CD4-positive, alpha-beta T cell treated with Interleukin-21 for 1 hour (primary cell): Measurements from ENCODE around the gene TP53BP1.

Source experiments
- DNase-seq: peaks from one replicate; pipeline ENCODE4 v3.0.0-alpha.2; 2020

TP53BP1 gene

GRCh38 chr15:43483297-43484128, 9.4 kb downstream of the TP53BP1 start:
- peak; percentile 40 for DNase-seq

DNA sequence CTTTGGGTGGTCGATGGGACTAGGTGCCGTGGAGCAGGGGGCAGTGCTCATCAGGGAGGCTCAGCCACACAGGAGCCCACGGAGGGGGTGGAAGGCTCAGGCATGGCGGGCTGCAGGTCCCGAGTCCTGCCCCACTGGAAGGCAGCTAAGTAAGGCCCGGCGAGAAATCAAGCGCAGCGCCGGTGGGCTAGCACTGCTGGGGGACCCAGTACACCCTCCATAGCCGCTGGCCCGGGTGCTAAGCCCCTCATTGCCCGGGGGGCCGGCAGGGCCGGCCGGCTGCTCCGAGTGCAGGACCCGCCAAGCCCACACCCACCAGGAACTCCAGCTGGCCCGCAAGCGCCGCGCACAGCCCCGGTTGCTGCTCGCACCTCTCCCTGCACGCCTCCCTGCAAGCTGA, 19.1 kb downstream of the TP53BP1 start:
- DNase-seq: no peak

DNA sequence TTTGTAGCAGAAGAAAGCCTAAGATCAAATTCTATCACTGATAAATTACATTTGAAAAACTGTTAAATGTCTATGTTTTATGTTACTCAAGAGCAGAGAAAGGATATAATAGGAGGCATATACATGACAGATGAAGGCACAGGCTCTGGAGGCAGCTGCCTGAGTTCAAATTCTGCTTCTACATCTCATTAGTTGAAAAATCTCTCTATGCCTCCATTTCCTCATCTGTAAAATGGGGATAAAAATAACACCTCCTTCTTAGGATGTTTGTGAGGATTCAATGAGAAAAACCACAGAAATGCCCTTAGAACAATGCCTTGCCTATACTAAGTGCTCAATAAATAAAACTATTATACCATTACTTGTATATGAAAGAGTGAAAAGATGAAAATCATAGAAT, 21.0 kb downstream of the TP53BP1 start:
- no peak for DNase-seq

DNA sequence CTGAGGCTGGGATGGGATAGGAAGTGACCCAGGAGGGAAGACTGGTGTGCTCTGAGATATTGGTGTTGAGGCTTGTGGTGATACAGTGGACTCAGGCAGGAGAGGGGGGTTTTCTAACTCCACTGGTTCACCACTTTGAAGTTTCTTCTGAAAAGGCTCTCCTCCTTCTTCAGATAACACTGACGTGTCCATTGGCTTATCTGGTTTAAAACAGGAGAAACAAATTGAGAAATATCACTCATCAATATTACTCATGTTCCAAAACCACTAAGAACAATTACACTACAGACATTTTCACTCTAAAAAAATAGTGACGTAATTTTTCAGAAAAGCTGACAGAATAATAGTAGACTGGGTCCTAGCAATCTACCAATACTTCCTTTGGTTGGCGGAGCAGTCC, 23.1 kb downstream of the TP53BP1 start:
- no peak for DNase-seq

DNA sequence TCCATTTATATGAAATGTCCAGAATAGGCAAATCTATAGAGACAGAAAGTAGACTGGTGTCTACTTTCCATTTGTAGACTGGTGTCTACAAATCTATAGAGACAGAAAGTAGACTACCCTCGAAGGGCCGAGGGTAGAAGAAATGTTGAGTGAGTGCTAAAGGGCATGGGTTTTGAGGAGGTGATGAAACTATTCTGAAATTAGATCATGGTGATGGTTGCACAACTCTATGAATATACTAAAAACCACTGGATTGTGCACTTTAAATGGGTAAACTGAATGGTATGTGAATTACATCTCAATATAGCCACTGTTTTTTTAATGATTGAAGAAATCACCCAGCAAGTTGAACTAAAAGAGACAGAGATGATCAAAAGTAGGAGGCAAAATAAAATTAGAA, 27.9 kb downstream of the TP53BP1 start:
- no peak for DNase-seq

GRCh38 chr15:43463998-43464397, 29.0 kb downstream of the TP53BP1 start:
- no peak for DNase-seq

DNA sequence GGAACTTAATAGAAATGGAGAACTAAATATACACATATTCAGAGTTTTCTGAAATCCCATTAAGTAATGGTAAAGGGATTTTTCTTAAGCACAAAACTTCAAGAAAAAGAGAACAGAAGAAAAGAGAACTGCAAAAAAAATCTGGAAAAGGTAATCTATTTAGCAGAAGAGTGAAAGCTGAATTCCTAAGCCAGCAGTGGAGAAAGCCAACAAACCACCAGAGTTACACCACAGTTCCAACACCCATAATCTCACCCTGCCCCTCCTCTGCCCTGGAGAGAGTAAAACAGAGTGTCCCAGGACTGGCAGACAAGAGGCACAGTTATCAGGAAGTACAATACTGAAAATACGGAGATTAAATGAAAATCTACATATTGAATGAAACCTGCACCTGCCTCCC, 29.4 kb downstream of the TP53BP1 start:
- no peak for DNase-seq

GRCh38 chr15:43449981-43450380, 43.0 kb downstream of the TP53BP1 start:
- DNase-seq: no peak

DNA sequence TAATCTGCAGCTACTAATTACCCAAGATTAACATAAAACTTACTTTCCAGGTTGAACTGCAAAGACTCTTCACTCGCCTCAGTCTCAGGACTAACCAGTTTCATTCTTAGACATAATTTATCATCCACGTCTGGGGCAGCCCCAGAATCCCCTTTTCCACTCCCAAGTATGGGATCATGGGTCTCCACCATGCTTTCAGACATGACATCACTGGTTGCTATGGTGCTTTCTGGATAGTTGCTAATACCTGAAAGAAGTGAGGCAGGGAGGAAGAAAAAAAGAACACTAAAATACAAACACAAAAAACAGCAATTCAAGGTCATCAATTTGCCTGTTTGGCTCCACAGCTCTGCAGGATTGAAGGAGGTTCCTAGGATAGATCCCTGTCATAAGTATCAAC, 46.6 kb downstream of the TP53BP1 start:
- DNase-seq: no peak

GRCh38 chr15:43441316-43441715, 51.6 kb downstream of the TP53BP1 start:
- DNase-seq: no peak

- peak; percentile 46 for DNase-seq
Measured at GRCh38 chr15:43440721-43441281, 52.2 kb downstream of the TP53BP1 start.

- DNase-seq: no peak
Measured at GRCh38 chr15:43439268-43439667, 53.7 kb downstream of the TP53BP1 start.

DNA sequence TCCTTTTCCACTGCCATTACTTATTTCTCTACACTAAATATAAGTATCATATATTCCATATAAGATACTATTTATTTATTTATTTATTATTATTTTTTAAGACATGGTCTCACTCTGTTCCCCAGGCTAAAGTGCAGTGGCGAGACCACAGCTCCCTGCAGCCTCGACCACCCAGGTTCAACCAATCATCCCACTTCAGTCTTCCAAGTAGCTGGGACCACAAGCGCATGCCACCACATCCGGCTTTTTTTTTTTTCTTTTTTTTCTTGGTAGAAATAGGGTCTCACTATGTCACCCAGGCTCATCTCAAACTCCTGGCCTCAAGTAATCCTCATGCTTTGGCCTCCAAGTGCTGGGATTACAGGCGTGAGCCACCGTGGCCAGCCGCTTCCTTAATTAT, 56.6 kb downstream of the TP53BP1 start:
- DNase-seq: no peak

DNA sequence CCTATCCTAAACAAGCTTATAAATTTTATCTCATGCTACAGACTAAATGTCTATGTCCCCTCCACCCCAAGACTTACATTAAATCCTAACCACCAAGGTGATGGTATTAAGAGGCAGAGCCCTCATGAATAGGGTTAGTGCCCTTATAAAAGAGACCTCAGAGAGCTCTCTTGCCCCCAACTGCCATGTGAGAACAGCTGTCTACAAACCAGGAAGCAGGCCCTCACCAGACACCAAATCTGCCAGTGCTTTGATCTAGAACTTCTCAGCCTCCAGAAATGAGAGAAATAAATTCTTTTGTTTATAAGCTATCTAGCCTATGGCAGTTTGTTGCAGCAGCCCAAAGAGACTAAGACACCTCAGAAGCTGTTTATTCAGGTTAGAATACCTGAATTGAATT, 58.5 kb downstream of the TP53BP1 start:
- no peak for DNase-seq

- DNase-seq: no peak
Measured at GRCh38 chr15:43433661-43434303, 59.2 kb downstream of the TP53BP1 start.

DNA sequence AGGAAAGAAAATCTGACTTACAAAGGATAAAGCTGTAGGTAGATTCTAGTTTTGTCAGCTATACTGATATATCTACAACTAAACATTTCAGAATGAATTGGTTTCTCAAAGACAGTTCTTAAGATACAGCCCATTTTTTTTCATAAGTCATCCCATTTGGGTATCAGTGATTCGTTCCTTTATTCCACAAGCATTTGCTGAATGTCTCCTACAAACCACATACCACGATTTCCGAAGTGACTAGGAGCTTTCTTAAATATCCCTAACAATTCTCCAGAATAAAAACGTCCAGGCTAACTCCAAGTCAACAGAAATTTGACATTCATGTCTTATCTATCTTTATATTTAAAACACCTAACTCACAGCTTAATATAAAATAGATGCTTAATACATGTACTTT, 59.8 kb downstream of the TP53BP1 start:
- no peak for DNase-seq

DNA sequence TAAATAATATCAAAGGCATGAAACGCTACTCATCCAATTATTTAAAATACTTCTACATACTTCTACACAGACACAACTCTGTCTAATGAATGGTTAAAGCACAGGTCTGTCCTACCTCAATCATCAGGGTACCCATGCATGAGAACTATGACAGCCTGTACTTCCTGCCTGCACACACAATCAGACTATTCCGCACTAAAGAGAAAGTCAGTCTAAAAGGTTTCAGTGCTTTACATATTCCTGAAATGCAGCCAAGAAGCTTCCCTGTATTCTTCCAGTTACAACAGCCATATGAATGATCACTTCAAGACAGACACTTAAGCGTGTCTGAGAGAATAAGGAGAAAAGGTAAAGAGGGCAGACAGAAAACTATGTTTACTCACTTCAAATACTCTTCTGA, 63.3 kb downstream of the TP53BP1 start:
- DNase-seq: no peak

- no peak for DNase-seq
Measured at GRCh38 chr15:43423793-43424192, 69.2 kb downstream of the TP53BP1 start.

GRCh38 chr15:43420876-43421275, 72.1 kb downstream of the TP53BP1 start:
- DNase-seq: no peak

DNA sequence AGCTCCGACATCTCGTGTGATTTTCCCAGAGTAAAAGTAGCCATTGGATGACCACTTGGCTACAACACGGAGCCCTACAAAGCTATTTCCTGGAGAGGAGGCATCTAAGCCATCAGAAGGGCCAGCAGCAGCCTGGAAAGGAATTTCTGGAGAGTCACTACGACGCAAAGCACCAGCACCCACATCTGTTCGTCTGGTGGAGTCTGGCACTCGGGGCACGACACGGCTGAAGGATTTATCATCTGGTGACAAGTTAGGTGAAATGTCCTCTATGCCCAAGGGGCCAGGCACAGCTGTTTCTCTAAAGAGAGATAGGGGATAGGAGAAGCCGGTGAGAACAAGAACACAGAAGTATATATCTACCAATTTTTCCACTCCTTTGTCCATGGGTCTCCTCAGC, 72.5 kb downstream of the TP53BP1 start:
- DNase-seq: no peak

DNA sequence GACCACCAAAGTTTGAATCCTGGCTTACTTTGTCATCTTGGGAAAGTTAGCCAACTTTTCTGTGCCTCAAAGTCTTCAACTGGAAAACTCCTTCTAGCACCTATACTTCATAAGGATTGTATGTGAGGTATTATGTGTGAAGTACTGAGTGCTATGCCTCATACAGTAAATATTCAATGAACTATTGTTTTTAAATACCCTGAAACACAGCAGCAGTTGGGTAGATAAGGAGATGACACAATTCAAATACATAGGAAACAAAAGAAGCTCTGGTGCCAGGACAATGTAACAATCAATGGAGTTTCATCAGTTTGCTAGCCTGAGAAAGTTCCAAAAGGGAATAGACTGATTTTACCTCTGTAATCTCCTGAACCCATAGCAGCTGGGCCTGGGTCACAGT, 78.8 kb downstream of the TP53BP1 start:
- no peak for DNase-seq

- no peak for DNase-seq
Measured at GRCh38 chr15:43412096-43412495, 80.9 kb downstream of the TP53BP1 start.

DNA sequence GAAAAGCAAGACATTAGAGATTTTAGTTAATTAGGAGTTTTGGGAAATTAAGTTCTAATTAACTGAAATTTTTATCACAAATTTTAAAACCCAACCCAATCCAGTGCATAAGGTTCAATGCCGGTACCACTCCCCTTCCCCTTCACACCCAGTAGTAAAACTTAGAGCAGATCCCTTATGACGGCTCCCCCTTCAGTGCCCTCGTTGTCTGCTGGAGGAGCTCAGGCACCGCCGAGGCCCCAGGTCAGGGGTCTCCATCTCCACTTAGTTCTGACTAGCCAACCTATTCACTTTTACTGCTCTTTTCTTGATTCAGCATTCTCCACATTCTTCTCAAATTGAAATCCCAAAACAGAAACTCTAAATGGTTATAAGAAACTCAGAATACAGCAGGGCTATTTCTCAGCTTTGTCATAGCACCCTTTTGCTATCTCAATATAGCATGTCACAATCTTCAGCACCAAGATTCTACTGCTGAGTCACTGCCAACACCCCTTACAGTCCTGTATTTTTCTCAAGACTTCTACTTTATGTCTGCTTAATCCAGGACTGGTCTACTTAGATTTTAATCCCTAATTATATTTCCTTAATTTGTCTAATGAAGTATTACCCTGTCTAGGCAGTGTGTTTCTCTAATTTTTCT, 82.3 kb downstream of the TP53BP1 start:
- DNase-seq: no peak

DNA sequence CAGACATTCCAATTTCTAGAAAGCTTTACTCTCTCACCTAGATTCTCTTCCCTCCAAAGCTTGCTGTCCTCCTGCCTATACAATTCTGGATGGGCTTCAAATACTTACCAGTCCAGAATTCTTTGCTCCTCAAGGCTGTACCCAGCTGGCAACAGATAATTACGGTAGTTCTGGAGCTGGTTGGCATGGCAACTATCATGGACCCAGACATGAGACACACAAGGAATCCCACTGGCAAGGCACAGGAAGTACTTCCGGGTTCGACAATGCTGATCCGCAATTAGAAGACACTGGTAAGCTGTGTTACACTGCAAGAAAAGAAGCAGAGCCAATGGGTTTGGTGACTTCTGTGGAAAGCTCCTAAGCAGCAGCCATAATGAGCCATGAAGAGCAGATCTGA, 84.2 kb downstream of the TP53BP1 start:
- DNase-seq: no peak
